Measurements from ENCODE around the gene MRPL36. TPM values are rescaled to one million over a fixed set of nuclear protein-coding genes. Genes with fewer than 3 reads are reported as not detected.

Gene MRPL36
- total RNA-seq, 4 donors from 2014 or later, result 37.7 to 63.4 (median 46.7) TPM

- H3K27me3 ChIP-seq, result peaks cover 60% of the 10 kb centered on the region
- no peak for ATAC-seq
- H3K36me3 ChIP-seq, result no peaks in the 10 kb centered on the region
- no peaks in the 10 kb centered on the region for H3K4me1 ChIP-seq
- no peaks in the 10 kb centered on the region for H3K9me3 ChIP-seq
- WGBS, 2 donors (ENCODE audit: low coverage in 1 of 2), result 87% methylated on average over 7 of the region's 29 CpGs; no CpG with 5 or more reads in 1 of the 2 donors
- TF ChIP-seq CTCF (IDR thresholded peaks at IDR 0.05) (no peak), EP300 (IDR thresholded peaks at IDR 0.05) (no peak), POLR2AphosphoS5 (IDR thresholded peaks at IDR 0.05) (no peak), POLR2A (IDR thresholded peaks at IDR 0.05) (no peak)
- no peak overlapping the region for H3K4me3 ChIP-seq
- no peak overlapping the region for H3K27ac ChIP-seq
Observed at GRCh38 chr5:1786621-1787471, 12.8 kb downstream of the MRPL36 start.

GRCh38 chr5:1785984-1786383 lies 13.7 kb downstream of the MRPL36 start:
- H3K27ac ChIP-seq, result no peak overlapping the region
- H3K4me3 ChIP-seq, result no peak overlapping the region
- H3K9me3 ChIP-seq, result no peaks in the 10 kb centered on the region
- no peak for TF ChIP-seq CTCF (IDR thresholded peaks at IDR 0.05)
- no peak for TF ChIP-seq POLR2AphosphoS5 (IDR thresholded peaks at IDR 0.05)
- TF ChIP-seq POLR2A (IDR thresholded peaks at IDR 0.05), result no peak
- TF ChIP-seq EP300 (IDR thresholded peaks at IDR 0.05), result no peak
- no peaks in the 10 kb centered on the region for H3K36me3 ChIP-seq
- no peaks in the 10 kb centered on the region for H3K4me1 ChIP-seq
- no CpG with 5 or more reads among the region's 13 CpGs for WGBS, 2 donors (ENCODE audit: low coverage in 1 of 2)
- peaks cover 60% of the 10 kb centered on the region for H3K27me3 ChIP-seq
- no peak for ATAC-seq

GRCh38 chr5:1785062-1785461 lies 14.6 kb downstream of the MRPL36 start:
- ATAC-seq, result no peak
- Histone ChIP-seq H3K27ac (no peak overlapping the region), H3K27me3 (peaks cover 61% of the 10 kb centered on the region), H3K4me3 (no peak overlapping the region), H3K4me1 (no peaks in the 10 kb centered on the region), H3K9me3 (no peaks in the 10 kb centered on the region), H3K36me3 (no peaks in the 10 kb centered on the region)
- 67 to 76% methylated on average over 5 to 6 of the region's 8 CpGs for WGBS, 2 donors (ENCODE audit: low coverage in 1 of 2)
- TF ChIP-seq EP300 (IDR thresholded peaks at IDR 0.05), result no peak
- no peak for TF ChIP-seq POLR2AphosphoS5 (IDR thresholded peaks at IDR 0.05)
- no peak for TF ChIP-seq CTCF (IDR thresholded peaks at IDR 0.05)
- no peak for TF ChIP-seq POLR2A (IDR thresholded peaks at IDR 0.05)

- no peak for ATAC-seq
Observed at GRCh38 chr5:1784197-1785050, 15.2 kb downstream of the MRPL36 start.

GRCh38 chr5:1783216-1783554 lies 16.5 kb downstream of the MRPL36 start:
- Histone ChIP-seq H3K4me1 (no peaks in the 10 kb centered on the region), H3K36me3 (no peaks in the 10 kb centered on the region), H3K27ac (no peak overlapping the region), H3K27me3 (peaks cover 62% of the 10 kb centered on the region), H3K4me3 (no peak overlapping the region), H3K9me3 (no peaks in the 10 kb centered on the region)
- WGBS, 2 donors (ENCODE audit: low coverage in 1 of 2), result 34 to 35% methylated on average over 7 to 9 of the region's 11 CpGs
- TF ChIP-seq CTCF (IDR thresholded peaks at IDR 0.05) (no peak), POLR2A (IDR thresholded peaks at IDR 0.05) (no peak), POLR2AphosphoS5 (IDR thresholded peaks at IDR 0.05) (no peak), EP300 (IDR thresholded peaks at IDR 0.05) (no peak)
- no peak for ATAC-seq

More at GRCh38 chr5:1784197-1785050, 15.2 kb downstream of the MRPL36 start:
- no peaks in the 10 kb centered on the region for H3K9me3 ChIP-seq
- H3K4me3 ChIP-seq, result no peak overlapping the region
- H3K27ac ChIP-seq, result no peak overlapping the region
- TF ChIP-seq POLR2A (IDR thresholded peaks at IDR 0.05), result no peak
- no peak for TF ChIP-seq POLR2AphosphoS5 (IDR thresholded peaks at IDR 0.05)
- no peaks in the 10 kb centered on the region for H3K36me3 ChIP-seq
- peaks cover 66% of the 10 kb centered on the region for H3K27me3 ChIP-seq
- no peaks in the 10 kb centered on the region for H3K4me1 ChIP-seq
- 76 to 80% methylated on average over 1 to 7 of the region's 20 CpGs for WGBS, 2 donors (ENCODE audit: low coverage in 1 of 2)

Measured in gastroesophageal sphincter (tissue), 4 donors.